Suppressor macrophage treated with lipopolysaccharide for 4 hours (primary cell): ENCODE results near the gene ZBED2.

ENCODE experiments used
- DNase-seq: peaks from one replicate; pipeline ENCODE4 v3.0.0-alpha.2; 2020

ZBED2 gene

DNA sequence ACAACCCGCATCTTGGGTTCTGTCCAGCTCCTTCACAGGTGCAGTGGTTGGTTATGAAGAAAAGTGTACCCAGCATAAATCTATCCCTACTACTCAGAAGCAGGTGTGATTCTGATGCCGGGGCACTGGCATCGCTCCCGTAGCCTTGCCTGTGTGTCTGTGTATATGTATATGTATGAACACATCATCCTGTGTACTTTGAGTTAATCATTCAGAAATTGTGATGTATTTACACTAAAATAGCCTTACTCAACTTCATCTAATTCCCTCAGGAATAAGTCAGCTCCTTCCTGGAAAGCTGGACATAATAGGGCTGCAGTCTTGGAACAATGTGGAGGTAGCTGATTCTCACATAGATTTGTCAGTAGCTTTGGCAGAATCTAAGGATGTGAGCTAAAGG is 6.7 kb upstream of the ZBED2 start:
- DNase-seq, result no peak

DNA sequence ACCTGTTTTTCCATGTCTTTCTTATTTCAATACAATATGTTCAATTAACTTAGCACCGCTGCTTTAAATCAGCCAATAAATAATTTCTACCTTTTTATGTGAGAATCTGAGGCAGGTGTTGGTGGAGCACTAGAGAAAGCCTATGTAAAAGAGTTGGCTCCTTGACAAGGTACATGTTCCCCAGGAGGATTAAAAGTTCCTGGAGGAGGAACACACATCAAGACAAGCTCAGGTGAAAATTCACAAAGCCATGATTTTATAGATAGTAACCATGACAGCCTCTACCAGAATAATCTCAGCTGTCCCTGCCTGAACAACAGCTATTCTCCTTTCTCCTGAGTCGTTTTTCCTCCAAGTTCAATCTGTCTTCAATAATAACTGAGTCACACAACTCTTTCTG is 3.4 kb upstream of the ZBED2 start:
- DNase-seq, result no peak

- no peak for DNase-seq
These were observed 3.0 kb upstream of the ZBED2 start for GRCh38 chr3:111598139-111598538.

- no peak for DNase-seq
These were observed 1.2 kb upstream of the ZBED2 start for GRCh38 chr3:111596328-111596727.

- no peak for DNase-seq
These were observed 365 bp downstream of the ZBED2 start for GRCh38 chr3:111594781-111595180.

- no peak for DNase-seq
These were observed 941 bp downstream of the ZBED2 start for GRCh38 chr3:111594205-111594604.

- no peak for DNase-seq
These were observed 1.5 kb downstream of the ZBED2 start for GRCh38 chr3:111593666-111594065.

DNA sequence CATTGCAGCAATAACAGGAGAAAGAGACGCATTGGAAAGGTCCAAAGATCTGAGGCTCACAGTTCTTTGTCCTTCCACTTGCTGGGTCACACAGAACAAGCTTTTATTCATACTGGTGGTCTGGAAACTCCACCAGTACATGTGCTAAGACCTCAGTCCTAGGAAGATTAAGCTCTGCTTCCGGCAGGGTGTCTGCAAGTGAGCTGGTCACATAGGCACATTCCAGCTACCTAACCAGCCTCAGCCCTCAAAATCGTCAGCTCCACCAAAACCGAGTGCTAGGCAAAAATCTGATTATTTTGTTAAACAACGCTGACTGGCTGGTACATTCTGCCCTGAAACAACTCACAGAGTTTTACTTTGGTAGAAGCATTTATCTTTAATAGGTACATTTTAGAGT is 2.2 kb downstream of the ZBED2 start:
- no peak for DNase-seq

- no peak for DNase-seq
These were observed 3.0 kb downstream of the ZBED2 start for GRCh38 chr3:111592143-111592542.

GRCh38 chr3:111591555-111591954 is 3.6 kb downstream of the ZBED2 start:
- no peak for DNase-seq

- no peak for DNase-seq
These were observed 5.0 kb downstream of the ZBED2 start for GRCh38 chr3:111590143-111590491.

- DNase-seq, result no peak
These were observed 5.6 kb downstream of the ZBED2 start for GRCh38 chr3:111589303-111590142.

DNA sequence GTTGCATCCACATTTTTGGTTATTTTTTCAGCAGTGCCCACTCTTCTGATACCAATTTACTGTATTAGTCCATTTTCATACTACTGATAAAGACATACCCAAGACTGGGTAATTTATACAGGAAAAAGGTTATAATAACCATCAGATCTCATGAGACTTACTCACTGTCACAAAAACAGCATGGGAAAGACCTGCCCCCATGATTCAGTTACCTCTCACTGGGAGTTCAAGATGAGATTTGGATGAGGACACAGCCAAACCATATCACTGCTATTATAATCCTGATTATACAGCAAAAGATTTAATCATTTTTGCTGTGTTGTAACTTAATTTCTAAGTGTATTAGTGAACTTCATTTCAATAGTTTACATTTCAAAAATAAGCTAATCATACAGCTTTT is 6.6 kb downstream of the ZBED2 start:
- DNase-seq, result no peak

DNA sequence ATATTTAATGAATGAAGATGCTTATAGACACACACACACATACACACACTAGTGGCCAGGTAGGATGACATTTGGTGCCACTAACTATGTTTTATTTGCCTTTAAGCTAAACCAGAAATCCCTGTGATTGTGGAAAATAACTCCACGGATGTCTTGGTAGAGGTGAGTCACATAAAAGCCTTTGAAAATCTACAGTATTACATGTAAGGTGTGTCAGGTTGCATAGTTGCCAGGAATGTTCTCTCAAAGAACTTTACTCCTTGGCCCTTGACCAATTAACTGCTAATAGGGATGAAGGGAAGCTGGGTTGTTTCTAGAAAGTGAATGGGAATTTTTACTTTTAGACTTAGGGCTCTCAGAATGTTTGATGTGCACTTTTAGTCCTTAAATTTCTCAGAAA is 9.9 kb downstream of the ZBED2 start:
- no peak for DNase-seq

GRCh38 chr3:111584744-111585143 is 10.4 kb downstream of the ZBED2 start:
- no peak for DNase-seq

- no peak for DNase-seq
These were observed 13.0 kb downstream of the ZBED2 start for GRCh38 chr3:111582120-111582474.

DNA sequence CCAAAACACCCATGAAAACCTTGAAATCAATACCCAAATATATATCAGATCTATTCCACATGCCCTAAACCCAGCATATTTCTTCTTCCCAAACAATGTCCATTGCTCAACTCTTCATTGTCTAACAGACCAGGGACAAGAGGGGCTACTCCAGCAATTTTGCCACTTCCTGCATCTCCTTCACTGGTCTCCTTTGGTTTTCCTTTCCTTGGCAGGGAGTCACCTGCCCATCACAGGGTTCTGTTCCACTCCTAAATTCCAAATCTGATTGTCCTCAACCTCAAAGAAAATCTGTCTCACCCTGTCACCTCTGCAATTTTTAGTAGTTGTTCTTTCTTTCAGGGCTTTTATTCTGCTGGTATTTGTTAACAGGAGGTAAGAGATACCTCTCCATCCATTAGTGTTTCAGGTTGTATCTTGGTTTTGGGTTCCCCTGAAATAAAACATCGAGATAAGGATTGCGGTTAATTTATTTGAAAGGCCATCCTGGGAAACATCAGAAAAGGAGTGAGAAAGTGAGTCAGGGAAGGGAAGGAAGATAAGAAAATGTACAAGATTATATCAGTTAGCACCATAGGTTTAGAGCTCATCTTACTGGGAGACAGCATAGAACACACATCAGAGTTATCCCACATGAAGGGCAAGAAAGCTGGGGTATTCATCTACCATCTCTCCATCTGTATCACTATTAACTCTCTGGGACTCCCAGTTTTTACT is 13.6 kb downstream of the ZBED2 start:
- DNase-seq, result no peak

GRCh38 chr3:111579495-111579894 is 15.7 kb downstream of the ZBED2 start:
- DNase-seq, result no peak

GRCh38 chr3:111578867-111579266 is 16.3 kb downstream of the ZBED2 start:
- no peak for DNase-seq

- peak; percentile 18 for DNase-seq
These were observed 17.1 kb downstream of the ZBED2 start for GRCh38 chr3:111577798-111578685.

- DNase-seq, result no peak
These were observed 18.0 kb downstream of the ZBED2 start for GRCh38 chr3:111577113-111577512.

DNA sequence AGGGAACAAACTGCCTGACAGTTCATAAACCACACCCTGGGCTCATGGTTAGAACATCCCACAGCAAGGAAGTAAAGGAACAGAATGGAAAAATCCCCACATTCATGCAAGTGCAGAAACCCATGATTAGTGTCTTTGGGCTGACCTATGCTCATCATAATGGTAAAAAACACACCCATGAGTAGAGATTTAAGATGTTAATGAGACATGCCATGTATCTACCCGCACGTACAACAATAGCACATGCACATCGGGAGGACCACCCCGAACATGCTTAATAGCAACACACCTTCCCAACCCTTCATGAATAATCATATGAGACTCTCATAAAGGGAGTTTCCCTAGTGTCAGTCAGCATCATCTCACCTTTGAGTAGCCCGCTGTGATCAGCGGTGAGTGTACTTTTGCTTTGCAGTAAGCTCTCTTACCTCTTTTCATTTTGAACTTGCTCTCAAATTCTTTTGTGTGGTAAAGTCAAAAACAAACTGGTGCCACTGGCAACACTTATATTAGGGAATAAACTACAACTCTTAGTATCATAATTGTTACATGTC is 23.2 kb downstream of the ZBED2 start:
- DNase-seq, result no peak

DNA sequence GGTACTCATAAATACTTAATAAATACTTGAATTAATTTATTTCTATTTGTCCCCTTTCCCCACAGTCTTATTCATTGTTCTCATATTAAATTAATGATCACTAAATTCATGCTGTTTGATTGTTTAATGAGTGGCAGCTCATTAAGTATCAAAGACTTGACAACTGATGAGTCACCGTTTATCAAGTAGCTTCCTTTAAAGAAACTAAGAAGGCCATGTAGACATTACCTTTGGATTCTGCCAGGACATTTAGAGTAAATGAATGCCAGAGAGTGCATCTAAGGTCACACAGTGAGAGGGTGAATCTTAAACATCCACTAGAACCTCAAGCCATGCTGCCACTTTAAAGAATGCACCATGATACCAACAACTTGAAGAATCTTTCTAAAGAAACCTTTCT is 23.9 kb downstream of the ZBED2 start:
- DNase-seq, result no peak
